WI38 (cell line): ENCODE results near the gene BSN.

Source experiments
- H3K4me3 ChIP-seq: 2 replicates; pipeline ENCODE4 v1.5.1; 2011; ENCODE audit warnings: low read depth, mild to moderate bottlenecking, control low read depth, low read length
- CTCF ChIP-seq: IDR thresholded peaks from 2 replicates; pipeline ENCODE4 v1.5.1; 2012; ENCODE audit warnings: low read depth, mild to moderate bottlenecking, control low read depth, low read length

Gene BSN

GRCh38 chr3:49556500-49557275 is 2.4 kb downstream of the BSN start:
- no peak overlapping the region for H3K4me3 ChIP-seq
- TF ChIP-seq CTCF = no peak

GRCh38 chr3:49563040-49563578 is 8.8 kb downstream of the BSN start:
- no peak for TF ChIP-seq CTCF
- H3K4me3 ChIP-seq = no peak overlapping the region

- TF ChIP-seq CTCF = no peak
- H3K4me3 ChIP-seq = no peak overlapping the region
Observed at GRCh38 chr3:49563766-49564165, 9.5 kb downstream of the BSN start.

GRCh38 chr3:49566312-49566711 is 12.0 kb downstream of the BSN start:
- 0 out of 2 replicates have a peak, but pooled peaks have one; percentile 16 for TF ChIP-seq CTCF
- no peak overlapping the region for H3K4me3 ChIP-seq

- no peak overlapping the region for H3K4me3 ChIP-seq
- no peak for TF ChIP-seq CTCF
Observed at GRCh38 chr3:49567406-49567805, 13.1 kb downstream of the BSN start.

GRCh38 chr3:49568965-49569364 is 14.7 kb downstream of the BSN start:
- H3K4me3 ChIP-seq = no peak overlapping the region
- no peak for TF ChIP-seq CTCF

- H3K4me3 ChIP-seq = no peak overlapping the region
- TF ChIP-seq CTCF = no peak
Observed at GRCh38 chr3:49570028-49570654, 15.9 kb downstream of the BSN start.
